Measurements from ENCODE around the gene PSMB2. TPM values are rescaled to one million over a fixed set of nuclear protein-coding genes. Genes with fewer than 3 reads are reported as not detected.

The PSMB2 gene
- total RNA-seq, 1 donor from 2014 or later, result 85.6 TPM

DNA sequence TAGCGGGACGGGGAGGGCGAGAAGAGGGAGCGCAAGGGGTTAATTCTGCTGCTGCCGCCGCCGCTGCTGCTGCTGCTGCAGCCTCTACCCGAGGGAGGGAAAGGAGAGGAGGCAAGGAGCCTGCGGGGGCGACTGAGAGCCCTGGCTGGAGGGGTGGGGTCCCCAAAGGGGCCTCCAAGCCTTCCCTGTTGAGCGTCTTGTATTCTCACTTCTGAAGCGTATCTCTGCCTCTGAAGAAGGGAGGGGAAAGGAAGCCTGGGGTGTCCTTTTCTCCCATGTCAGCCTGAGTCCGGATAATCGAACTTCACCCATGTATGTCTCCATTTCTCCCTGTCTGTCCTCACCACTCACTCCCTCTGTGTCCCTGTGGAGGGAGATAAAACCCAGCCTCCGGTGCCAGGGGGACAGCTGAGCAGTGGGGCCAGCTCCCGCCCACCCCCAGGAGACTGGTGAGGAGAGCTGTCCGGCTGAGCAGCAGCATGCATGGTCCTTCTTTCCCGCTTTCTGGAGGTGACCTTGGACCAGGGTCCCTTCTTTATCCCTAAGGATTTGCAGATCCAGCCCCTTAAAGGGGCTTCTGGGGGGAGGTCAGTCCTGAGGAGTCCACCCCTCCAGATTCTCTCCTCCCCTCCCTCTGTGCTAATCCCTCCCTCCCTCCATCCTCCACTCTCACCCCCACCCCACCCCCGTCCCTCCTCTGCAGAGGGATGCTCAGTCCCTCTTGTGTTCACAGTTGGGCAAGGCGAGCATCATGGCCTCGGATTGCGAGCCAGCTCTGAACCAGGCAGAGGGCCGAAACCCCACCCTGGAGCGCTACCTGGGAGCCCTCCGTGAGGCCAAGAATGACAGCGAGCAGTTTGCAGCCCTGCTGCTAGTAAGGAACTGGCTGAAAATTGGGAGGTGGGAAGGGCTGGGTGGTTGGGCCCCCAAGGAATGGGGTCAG lies 82.7 kb downstream of the PSMB2 start:
- TF ChIP-seq, protein P1, sequence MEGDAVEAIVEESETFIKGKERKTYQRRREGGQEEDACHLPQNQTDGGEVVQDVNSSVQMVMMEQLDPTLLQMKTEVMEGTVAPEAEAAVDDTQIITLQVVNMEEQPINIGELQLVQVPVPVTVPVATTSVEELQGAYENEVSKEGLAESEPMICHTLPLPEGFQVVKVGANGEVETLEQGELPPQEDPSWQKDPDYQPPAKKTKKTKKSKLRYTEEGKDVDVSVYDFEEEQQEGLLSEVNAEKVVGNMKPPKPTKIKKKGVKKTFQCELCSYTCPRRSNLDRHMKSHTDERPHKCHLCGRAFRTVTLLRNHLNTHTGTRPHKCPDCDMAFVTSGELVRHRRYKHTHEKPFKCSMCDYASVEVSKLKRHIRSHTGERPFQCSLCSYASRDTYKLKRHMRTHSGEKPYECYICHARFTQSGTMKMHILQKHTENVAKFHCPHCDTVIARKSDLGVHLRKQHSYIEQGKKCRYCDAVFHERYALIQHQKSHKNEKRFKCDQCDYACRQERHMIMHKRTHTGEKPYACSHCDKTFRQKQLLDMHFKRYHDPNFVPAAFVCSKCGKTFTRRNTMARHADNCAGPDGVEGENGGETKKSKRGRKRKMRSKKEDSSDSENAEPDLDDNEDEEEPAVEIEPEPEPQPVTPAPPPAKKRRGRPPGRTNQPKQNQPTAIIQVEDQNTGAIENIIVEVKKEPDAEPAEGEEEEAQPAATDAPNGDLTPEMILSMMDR (conservative IDR thresholded peaks at IDR 0.05; ENCODE audit: low read depth, low read length), result peak; percentile 3
- DNase-seq (ENCODE audit: low read depth), result no peak
- H3K4me3 ChIP-seq (ENCODE audit: low read depth, low read length), result peak overlapping the region; percentile 84

DNA sequence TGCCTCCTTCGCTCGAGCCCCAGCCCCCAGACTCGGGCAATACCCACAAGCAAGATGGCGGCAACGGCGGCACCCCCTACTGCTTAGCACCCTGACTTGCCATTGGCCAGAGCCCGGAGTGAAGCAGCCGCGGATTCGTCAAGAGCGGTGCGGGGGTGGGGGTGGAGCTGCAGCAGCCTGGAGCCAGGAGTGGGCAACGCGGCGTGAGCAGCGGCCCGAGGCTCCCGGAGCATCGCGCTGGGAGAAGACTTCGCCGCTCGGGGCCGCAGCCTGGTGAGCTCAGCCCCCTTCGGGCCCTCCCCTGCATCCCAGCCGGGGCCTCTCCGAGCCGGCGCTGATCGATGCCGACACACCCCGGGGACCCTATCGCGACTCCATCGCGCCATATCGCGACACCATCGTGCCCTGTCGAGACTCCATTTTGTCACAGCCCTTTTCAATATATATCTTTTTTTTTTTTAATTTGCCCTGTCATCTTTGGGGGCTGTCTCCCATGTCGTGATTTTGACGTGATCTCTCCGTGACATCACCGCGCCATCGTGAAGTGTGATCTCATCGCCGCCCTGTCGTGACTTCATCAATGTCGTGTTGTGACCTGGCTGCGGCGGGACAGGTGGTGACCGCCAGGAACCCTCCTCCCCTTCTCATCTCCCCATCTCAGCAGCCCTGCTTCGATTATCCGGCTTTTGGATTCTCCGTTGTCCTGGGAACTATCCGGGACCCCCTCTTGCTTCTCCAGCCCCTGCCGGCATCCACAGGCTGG lies 83.5 kb downstream of the PSMB2 start, which contains the start of gene NCDN:
Gene NCDN, plus strand, starts transcription at position 189 of the 763 bp plus-strand sequence. Its CDS starts 392 bp downstream, at position 581.
- DNase-seq (ENCODE audit: low read depth), result peak; percentile 51
- TF ChIP-seq, protein P1 (conservative IDR thresholded peaks at IDR 0.05; ENCODE audit: low read depth, low read length), result no peak
- H3K4me3 ChIP-seq (ENCODE audit: low read depth, low read length), result peak within 1 kb of the TSS; percentile 84

DNA sequence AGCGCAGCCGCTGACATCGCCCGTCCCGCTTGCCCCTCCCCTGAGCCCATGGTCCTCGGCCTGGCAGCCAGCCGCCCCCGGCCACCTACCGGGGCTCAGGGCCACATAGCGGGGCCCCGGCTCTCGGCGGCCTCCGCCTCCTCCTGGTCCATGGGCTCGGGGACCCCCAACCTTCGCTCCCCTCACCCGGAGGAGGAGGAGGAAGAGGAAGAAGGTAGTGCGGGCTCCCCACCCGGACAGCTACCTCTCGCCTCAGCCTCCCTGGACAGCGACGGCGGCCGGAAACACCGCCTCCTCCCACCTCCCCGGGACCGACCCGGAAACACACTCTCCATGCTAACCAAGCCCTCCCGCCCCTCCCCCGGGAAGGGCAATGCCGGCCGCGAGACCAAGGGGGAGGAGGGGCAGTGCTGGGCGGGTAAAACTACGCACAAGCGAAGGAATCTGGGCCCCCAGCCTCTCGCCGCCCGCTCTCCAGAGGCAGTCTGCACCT lies 84.2 kb downstream of the PSMB2 start, which contains the start of gene KIAA0319L:
Gene KIAA0319L, minus strand, starts transcription at position 286 of the 493 bp plus-strand sequence. CDS start 2,912 bp downstream, outside the sequence.
- DNase-seq (ENCODE audit: low read depth), result peak; percentile 25
- TF ChIP-seq, protein P1 (conservative IDR thresholded peaks at IDR 0.05; ENCODE audit: low read depth, low read length), result no peak
- peak within 1 kb of the TSS; percentile 84 for H3K4me3 ChIP-seq (ENCODE audit: low read depth, low read length)

DNA sequence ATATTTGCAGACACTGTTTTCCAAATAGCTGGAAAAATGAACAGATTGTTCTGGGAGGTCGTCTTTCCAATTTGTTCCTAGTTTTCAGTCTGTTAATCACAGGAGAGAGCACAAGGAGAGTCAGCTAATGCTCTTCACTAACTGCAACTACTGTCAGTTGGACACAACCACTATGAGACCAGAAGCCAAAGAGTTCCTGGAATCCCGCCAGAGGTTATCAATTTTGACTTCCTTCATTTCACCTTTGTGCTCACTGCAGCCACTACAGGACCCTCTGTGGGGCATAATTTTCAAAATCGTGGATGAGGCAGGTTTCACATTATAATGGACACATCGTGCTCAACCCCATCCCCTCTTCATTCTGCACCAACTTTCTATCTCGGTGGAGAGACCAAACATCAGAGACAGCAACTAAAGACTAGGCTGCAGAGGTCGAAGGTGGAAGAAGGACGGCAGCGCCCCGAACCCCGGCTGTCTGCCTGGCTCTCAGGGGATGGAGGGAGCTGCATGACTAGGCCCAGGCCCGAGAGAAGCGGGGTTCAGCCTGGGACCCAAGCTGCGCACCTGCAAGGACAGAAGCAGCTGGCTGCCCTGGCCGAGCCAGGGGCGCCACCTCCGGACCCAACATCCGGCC lies 84.7 kb downstream of the PSMB2 start:
- TF ChIP-seq, protein P1 (conservative IDR thresholded peaks at IDR 0.05; ENCODE audit: low read depth, low read length), result no peak
- DNase-seq (ENCODE audit: low read depth), result no peak
- H3K4me3 ChIP-seq (ENCODE audit: low read depth, low read length), result peak overlapping the region; percentile 84

DNA sequence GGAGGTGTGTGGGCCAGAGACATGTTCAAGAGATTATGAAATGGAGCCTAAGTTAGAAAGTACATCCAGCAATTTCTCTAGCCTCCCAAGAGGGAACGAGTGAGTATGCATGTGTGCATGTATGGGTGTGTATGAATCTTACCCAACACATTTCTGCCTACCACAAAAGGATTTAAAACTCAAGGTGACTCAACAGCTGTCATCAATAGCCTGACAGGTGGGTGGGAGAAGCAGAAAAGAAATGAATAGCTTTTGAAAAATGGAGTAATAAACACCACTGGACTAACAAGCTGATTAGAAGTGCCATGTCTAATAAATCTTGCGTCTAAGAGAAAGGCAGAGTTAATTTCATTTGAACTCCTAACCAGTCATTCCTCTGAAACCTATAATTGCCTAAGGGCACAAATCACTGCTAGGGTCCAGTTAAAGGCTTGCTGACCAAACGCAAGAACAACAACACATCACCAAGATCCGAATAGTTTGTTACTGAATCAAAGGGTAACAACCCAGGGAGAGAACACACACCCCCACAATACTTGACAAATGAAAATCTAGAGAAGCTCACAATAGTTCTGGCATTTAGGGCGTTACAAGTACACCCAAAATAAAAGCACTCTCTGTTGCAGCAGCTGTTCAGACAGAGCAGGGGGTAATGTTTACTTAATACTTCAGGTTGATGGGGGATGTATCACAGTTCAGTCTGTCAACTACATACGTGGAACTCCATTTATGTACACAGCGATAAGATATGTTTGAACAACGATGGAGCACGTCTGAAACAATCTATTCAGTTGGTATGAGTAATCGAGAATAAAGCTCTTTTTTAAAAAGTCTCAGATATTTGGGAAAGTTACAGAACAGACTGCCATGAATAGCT lies 85.5 kb downstream of the PSMB2 start:
- peak overlapping the region; percentile 84 for H3K4me3 ChIP-seq (ENCODE audit: low read depth, low read length)
- DNase-seq (ENCODE audit: low read depth), result peak; percentile 42
- TF ChIP-seq, protein P1 (conservative IDR thresholded peaks at IDR 0.05; ENCODE audit: low read depth, low read length), result no peak

All from epithelial cell of proximal tubule (primary cell).